AG04449 (cell line): ENCODE results near the gene GABRG3.

Experiments used
- CTCF ChIA-PET: fragments of 350-600 bp; formaldehyde crosslinking; extraction: SDS; loops from one replicate; lab custom pipeline; 2021; ENCODE audit warnings: antibody characterized with exemption; lab: Yijun Ruan, JAX
- POLR2A ChIA-PET: fragments of 400-600, 350-600 bp; formaldehyde crosslinking; extraction: SDS; loops from one replicate; lab custom pipeline; 2020; ENCODE audit warnings: antibody characterized with exemption, inconsistent platforms; lab: Yijun Ruan, JAX
- DNase-seq: peaks from one replicate; pipeline ENCODE4 v3.0.0-alpha.2; 2010; ENCODE audit warnings: low read depth, low spot score
- H3K4me3 ChIP-seq: 2 replicates; pipeline ENCODE4 v1.5.1; 2011; ENCODE audit warnings: low read depth, mild to moderate bottlenecking, control low read depth, low read length
- CTCF ChIP-seq: IDR thresholded peaks from one replicate; pipeline ENCODE4 v1.5.1; 2011; ENCODE audit warnings: mild to moderate bottlenecking, moderate library complexity, low read length, control low read depth, inconsistent platforms; ENCODE audit not compliant: insufficient read depth; ENCODE audit errors: missing control alignments

GABRG3 gene

GRCh38 chr15:27037501-27037900, 66.5 kb downstream of the GABRG3 start:
- H3K4me3 ChIP-seq: no peak overlapping the region
- TF ChIP-seq CTCF: no peak
- CTCF ChIA-PET: no interaction called here
- no peak for DNase-seq
- POLR2A ChIA-PET: no interaction called here

- ChIA-PET POLR2A (no interaction called here), CTCF (no interaction called here)
- no peak overlapping the region for H3K4me3 ChIP-seq
- DNase-seq: no peak
- TF ChIP-seq CTCF: no peak
Observed at GRCh38 chr15:27039152-27039551, 68.2 kb downstream of the GABRG3 start.

- no peak for DNase-seq
- no peak for TF ChIP-seq CTCF
- ChIA-PET POLR2A (no interaction called here), CTCF (no interaction called here)
- no peak overlapping the region for H3K4me3 ChIP-seq
Observed at GRCh38 chr15:27042230-27042629, 71.2 kb downstream of the GABRG3 start.

GRCh38 chr15:27042646-27043045, 71.7 kb downstream of the GABRG3 start:
- DNase-seq: no peak
- no peak for TF ChIP-seq CTCF
- POLR2A ChIA-PET: no interaction called here
- H3K4me3 ChIP-seq: no peak overlapping the region
- CTCF ChIA-PET: no interaction called here

- ChIA-PET POLR2A (no interaction called here), CTCF (interaction anchor here (1.1 kb wide), 1 partner anchor 16 kb away, joined by 3 read pairs; no protein-coding TSS in a partner anchor)
- TF ChIP-seq CTCF: no peak
- DNase-seq: no peak
- no peak overlapping the region for H3K4me3 ChIP-seq
Observed at GRCh38 chr15:27043770-27044169, 72.8 kb downstream of the GABRG3 start.

GRCh38 chr15:27045796-27046195, 74.8 kb downstream of the GABRG3 start:
- no peak for TF ChIP-seq CTCF
- ChIA-PET CTCF (no interaction called here), POLR2A (no interaction called here)
- no peak overlapping the region for H3K4me3 ChIP-seq
- no peak for DNase-seq
